Measurements from ENCODE around the gene SLC39A11.
"Not testable (repeated sequence)": the region's sequence is repeated elsewhere in the genome, so short reads cannot be mapped to it uniquely, and the experiment has no call there.

SLC39A11 gene

DNA sequence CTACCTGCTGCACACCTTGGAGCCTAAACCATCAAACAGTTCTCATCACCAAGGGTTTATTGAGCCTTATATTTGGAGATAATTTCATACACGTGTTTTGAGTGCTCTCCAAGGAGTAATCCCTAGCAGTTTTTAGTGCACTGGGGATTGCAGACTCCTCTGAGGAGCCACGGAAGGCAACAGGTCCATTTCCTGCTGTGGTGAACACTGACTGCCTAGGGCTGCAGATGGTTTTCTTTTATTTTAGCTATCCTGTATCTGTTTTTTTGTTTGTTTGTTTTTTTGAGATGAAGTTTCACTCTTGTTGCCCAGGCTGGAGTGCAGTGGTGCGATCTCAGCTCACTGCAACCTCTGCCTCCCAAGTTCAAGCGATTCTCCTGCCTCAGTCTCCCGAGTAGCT is 93.0 kb downstream of the SLC39A11 start:
- not testable (repeated sequence) for DNase-seq

DNA sequence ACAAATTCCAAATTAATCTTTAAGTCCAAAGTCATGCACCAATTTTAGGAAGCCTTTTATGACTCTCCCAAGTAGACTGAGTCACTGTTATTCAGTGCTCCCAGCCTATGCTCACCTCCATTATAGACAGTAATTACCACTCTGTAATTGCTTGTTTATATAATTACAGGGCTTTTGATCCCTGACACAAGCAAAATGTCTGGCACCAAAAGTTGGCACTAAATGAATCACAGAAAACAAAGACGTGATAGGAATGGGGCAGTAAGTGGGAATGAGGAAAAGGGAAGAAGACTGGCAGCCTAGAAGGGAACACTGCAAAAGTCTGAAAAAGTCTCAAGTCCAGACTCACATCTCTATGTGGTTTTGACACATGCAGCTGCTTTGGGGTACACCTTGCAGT is 94.1 kb downstream of the SLC39A11 start:
- DNase-seq, result no peak

- DNase-seq, result no peak
These were observed 94.9 kb downstream of the SLC39A11 start for GRCh38 chr17:72997559-72997958.

- DNase-seq, result no peak
These were observed 95.7 kb downstream of the SLC39A11 start for GRCh38 chr17:72996791-72997190.

DNA sequence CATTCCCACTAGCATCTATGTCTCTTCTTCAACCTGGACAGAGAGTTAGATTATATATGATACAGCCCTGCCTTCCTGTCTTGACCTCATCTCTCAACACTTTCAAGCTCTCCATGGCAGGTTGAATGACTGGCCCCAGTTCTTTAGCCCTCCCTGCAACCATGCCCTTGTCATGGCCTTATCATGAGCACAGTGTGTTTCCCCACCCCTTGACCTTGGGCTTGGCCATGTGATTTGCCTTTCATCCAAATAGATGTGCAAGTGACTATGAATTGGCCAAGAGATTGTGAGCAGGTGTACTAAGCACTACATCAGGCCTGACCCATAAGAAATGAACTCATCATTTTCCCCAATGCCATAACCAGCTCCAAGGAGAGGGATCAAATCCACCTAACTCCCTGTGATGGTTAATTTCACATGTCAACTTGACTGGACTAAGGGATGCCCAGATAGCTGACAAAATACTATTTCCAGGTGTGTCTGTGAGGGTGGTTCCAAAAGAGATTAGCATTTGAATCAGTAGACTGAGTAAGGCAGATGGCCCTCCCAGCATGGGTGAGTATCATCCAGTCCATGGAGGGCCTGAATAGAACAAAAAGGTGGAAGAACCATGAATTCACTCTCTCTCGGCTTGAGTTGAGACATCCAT is 97.4 kb downstream of the SLC39A11 start:
- no peak for DNase-seq

GRCh38 chr17:72992783-72993467 is 99.6 kb downstream of the SLC39A11 start:
- not testable (repeated sequence) for DNase-seq

- no peak for DNase-seq
These were observed 100.8 kb downstream of the SLC39A11 start for GRCh38 chr17:72991651-72992050.

GRCh38 chr17:72989074-72989610 is 103.3 kb downstream of the SLC39A11 start:
- no peak for DNase-seq

DNA sequence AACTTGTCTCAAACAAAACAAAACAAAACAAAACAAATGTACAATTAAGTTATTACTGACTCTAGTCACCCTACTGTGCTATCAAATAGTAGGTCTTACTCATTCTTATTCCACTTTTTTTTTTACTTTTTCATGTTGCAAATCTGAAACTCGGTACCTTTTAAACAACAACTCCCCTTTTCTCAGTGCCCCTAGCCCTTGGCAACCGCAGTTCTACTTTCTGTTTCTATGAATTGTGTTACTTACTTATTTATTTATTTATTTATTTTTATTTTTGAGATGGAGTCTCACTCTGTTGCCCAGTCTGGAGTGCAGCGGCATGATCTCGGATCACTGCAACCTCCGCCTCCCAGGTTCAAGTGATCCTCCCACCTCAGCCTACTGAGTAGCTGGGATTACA is 104.0 kb downstream of the SLC39A11 start:
- DNase-seq, result no peak

GRCh38 chr17:72987166-72987565 is 105.3 kb downstream of the SLC39A11 start:
- no peak for DNase-seq

- DNase-seq, result no peak
These were observed 106.4 kb downstream of the SLC39A11 start for GRCh38 chr17:72985882-72986720.

- DNase-seq, result no peak
These were observed 107.6 kb downstream of the SLC39A11 start for GRCh38 chr17:72984926-72985325.

DNA sequence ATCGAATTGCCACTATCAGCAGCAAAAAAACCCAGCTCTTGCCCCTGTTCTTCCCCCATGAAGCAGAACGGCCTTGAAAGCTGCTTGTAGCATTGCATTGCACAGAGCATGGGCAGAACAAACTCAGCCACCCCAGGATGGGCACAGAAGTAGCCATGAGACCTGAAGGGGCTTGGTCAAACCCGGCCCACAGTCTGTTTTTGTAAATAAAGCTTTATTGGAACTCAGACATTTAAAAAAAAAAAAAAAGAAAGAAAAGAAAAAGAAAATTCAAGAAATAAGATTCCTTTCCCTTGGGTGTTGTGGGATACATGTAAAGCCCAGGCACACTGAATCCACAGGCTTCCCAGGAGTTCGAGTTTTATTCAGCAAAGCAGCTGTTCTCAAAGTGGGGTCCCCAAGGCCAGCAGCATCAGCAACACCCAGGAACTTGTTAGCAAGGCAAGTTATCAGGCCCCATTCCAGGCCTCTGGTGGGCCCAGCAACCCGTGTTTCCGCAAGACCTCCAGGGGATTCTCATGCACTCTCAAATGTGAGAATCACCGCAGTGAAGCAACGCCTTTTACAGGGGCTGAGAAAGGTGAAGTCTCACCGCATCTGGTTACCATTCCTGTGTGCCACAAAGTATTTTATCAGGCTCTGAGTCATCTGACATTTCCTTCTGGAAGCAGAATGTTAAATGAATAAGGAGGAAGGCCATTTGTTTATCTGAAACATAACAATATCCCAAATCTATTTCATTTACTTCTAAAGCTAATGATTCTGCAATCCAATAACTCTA is 108.2 kb downstream of the SLC39A11 start:
- DNase-seq, result peak; percentile 66

DNA sequence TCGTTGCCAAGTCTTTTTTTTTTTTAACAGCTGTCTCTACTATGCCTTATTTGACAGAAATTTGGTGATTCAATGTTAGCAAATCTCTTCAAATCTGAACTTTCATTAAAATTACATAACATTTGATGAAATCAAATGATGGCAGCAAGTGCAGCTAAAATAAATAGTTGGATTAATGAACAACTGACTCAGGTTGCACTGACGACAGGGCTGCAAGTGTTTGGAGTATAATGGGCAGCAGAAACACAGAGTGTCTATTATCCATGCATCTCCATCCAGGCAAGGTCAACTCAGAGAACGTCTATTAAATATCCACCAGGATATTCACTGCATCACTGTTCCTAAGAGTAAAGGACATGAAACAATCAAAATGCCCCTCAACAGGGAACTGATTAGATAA is 109.8 kb downstream of the SLC39A11 start:
- DNase-seq, result no peak

- no peak for DNase-seq
These were observed 113.8 kb downstream of the SLC39A11 start for GRCh38 chr17:72978593-72979218.

- no peak for DNase-seq
These were observed 114.6 kb downstream of the SLC39A11 start for GRCh38 chr17:72977771-72978417.

- peak; percentile 61 for DNase-seq
These were observed 115.3 kb downstream of the SLC39A11 start for GRCh38 chr17:72976971-72977770.

- no peak for DNase-seq
These were observed 117.0 kb downstream of the SLC39A11 start for GRCh38 chr17:72975509-72975908.

DNA sequence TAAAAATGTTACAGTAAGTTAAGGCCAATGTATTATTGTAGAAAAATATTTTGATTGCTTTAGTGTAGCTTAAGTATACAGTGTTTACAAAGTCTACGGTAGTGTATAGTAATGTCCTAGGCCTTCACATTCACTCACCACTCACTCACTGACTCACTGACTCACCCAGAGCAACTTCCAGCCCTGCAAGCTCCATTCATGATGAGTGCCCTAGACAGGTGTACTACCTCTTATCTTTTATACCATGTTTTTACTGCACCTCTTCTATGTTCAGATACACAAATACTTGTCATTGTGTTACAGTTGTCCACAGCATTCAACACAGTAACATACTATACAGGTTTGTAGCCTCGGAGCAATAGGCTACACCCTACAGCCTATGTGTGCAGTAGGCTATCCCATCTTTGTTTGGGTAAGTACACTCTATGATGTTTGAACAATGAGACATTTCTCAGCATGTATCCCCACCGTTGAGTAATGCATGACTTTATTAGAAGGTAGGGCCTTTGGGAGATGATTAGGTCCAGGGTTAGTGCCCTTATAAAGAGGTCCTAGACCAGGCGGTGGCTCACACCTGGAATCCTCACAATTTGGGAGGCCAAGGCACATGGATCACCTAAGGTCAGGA is 117.8 kb downstream of the SLC39A11 start:
- no peak for DNase-seq

DNA sequence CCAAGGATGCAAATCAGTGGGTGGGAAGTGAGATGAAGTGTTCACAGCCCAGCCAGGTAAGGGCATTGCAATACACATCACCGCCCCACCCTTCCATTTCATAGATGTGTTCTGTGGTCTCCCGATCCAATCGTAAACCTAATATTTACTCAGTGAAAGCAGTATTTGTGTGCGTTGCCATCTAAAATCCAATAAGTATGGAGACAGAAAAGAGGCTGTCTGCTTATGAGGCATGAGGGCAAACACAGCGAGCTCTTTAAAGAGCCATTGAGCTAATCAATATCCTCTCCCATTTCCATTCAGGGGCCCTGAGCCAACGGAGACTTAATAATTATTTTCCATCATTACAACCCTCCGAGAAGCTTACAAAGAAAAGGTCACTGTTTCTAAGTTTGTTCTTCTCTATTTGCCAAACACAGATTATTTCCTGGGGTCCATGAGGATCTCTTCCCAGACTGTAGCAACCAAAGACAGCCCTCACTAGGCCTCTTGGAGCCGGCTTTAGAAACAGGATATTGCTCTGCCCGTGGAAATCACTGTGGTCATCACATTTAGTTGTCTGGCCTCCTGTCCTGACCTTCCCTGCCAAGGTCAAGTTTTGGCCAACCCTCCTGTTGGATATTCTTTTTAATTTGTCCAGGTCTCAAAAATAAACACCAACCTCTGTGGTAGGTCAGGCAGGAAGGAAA is 120.1 kb downstream of the SLC39A11 start:
- no peak for DNase-seq

Data from T1000 (cell line).